ENCODE measurements around the gene ITCH. TPM values are rescaled to one million over a fixed set of nuclear protein-coding genes. Genes with fewer than 3 reads are reported as not detected.
"Not testable (repeated sequence)": the region's sequence is repeated elsewhere in the genome, so short reads cannot be mapped to it uniquely, and the experiment has no call there.

The ITCH gene
- total RNA-seq, 1 donor from 2014 or later, result 30.9 TPM

GRCh38 chr20:34407962-34408474, 44.9 kb downstream of the ITCH start:
- DNase-seq (ENCODE audit: extremely low spot score in 2 of 2), result no peak
- peaks cover 10% of the 10 kb centered on the region for H3K4me1 ChIP-seq
- intact Hi-C loops (cut with DNase I), result no loop called here
- H3K4me3 ChIP-seq, result no peak overlapping the region
- no peaks in the 10 kb centered on the region for H3K9me3 ChIP-seq
- H3K36me3 ChIP-seq, result no peaks in the 10 kb centered on the region
- TF ChIP-seq POLR2A (IDR thresholded peaks at IDR 0.05) (no peak), CTCF (IDR thresholded peaks at IDR 0.05) (no peak), POLR2AphosphoS5 (IDR thresholded peaks at IDR 0.05; ENCODE audit: insufficient read depth in 1 of 2, low read depth in 1 of 2) (no peak)
- no peak overlapping the region for H3K27ac ChIP-seq
- H3K27me3 ChIP-seq, result no peaks in the 10 kb centered on the region

- no peak for DNase-seq (ENCODE audit: extremely low spot score in 2 of 2)
- intact Hi-C loops (cut with DNase I), result no loop called here
- TF ChIP-seq POLR2A (IDR thresholded peaks at IDR 0.05) (no peak), CTCF (IDR thresholded peaks at IDR 0.05) (no peak), POLR2AphosphoS5 (IDR thresholded peaks at IDR 0.05; ENCODE audit: insufficient read depth in 1 of 2, low read depth in 1 of 2) (no peak)
- Histone ChIP-seq H3K4me3 (no peak overlapping the region), H3K27ac (no peak overlapping the region), H3K9me3 (no peaks in the 10 kb centered on the region), H3K4me1 (peaks cover 6% of the 10 kb centered on the region), H3K36me3 (peaks cover 0 to 18% of the 10 kb centered on the region in 2 donors), H3K27me3 (no peaks in the 10 kb centered on the region)
Observed at GRCh38 chr20:34410336-34410735, 47.3 kb downstream of the ITCH start.

- Histone ChIP-seq H3K4me1 (no peaks in the 10 kb centered on the region), H3K27ac (no peak overlapping the region), H3K27me3 (no peaks in the 10 kb centered on the region), H3K36me3 (peaks cover 0 to 18% of the 10 kb centered on the region in 2 donors), H3K4me3 (no peak overlapping the region), H3K9me3 (no peaks in the 10 kb centered on the region)
- intact Hi-C loops (cut with DNase I), result no loop called here
- TF ChIP-seq CTCF (IDR thresholded peaks at IDR 0.05), result no peak
- TF ChIP-seq POLR2AphosphoS5 (IDR thresholded peaks at IDR 0.05; ENCODE audit: insufficient read depth in 1 of 2, low read depth in 1 of 2), result no peak
- TF ChIP-seq POLR2A (IDR thresholded peaks at IDR 0.05), result no peak
- no peak for DNase-seq (ENCODE audit: extremely low spot score in 2 of 2)
Observed at GRCh38 chr20:34412453-34412852, 49.4 kb downstream of the ITCH start.

GRCh38 chr20:34414525-34414924, 51.5 kb downstream of the ITCH start:
- H3K27ac ChIP-seq; H3K27me3 ChIP-seq; H3K9me3 ChIP-seq; DNase-seq (ENCODE audit: extremely low spot score in 2 of 2); H3K4me3 ChIP-seq; intact Hi-C loops (cut with DNase I); H3K4me1 ChIP-seq: not testable (repeated sequence)
- H3K36me3 ChIP-seq, result peaks cover 0 to 18% of the 10 kb centered on the region in 2 donors

- TF ChIP-seq POLR2AphosphoS5 (IDR thresholded peaks at IDR 0.05; ENCODE audit: insufficient read depth in 1 of 2, low read depth in 1 of 2), result peak in 1 of 2 donors; percentile 38
- no peak for TF ChIP-seq POLR2A (IDR thresholded peaks at IDR 0.05)
- no peak for TF ChIP-seq CTCF (IDR thresholded peaks at IDR 0.05)
- Histone ChIP-seq H3K27ac (no peak overlapping the region), H3K4me1 (no peaks in the 10 kb centered on the region), H3K9me3 (no peaks in the 10 kb centered on the region), H3K27me3 (no peaks in the 10 kb centered on the region), H3K36me3 (peaks cover 0 to 18% of the 10 kb centered on the region in 2 donors), H3K4me3 (no peak overlapping the region)
- no peak for DNase-seq (ENCODE audit: extremely low spot score in 2 of 2)
- intact Hi-C loops (cut with DNase I), result no loop called here
Observed at GRCh38 chr20:34415079-34415478, 52.0 kb downstream of the ITCH start.
